HL-60 (cell line): ENCODE measurements around the gene SPATA2.

Source experiments
- DNase-seq, 2 experiments: peaks; one replicate each; pipeline ENCODE4 v3.0.0-alpha.2; 2010 to 2020; ENCODE audit warnings: low read depth in 1 of 2, low spot score in 1 of 2
- H3K27ac ChIP-seq: fragments of 250-450 bp; sonication (Bioruptor Pico); replicated peaks from 2 replicates; pipeline ENCODE4 v1.5.1; 2020; ENCODE audit warnings: mild to moderate bottlenecking, moderate library complexity
- H3K27me3 ChIP-seq: fragments of 250-450 bp; sonication (Bioruptor Pico); 2 replicates; pipeline ENCODE4 v1.5.1; 2021; ENCODE audit warnings: mild to moderate bottlenecking, moderate library complexity; ENCODE audit not compliant: insufficient read depth, poor library complexity, severe bottlenecking
- H3K4me3 ChIP-seq: replicated peaks from 2 replicates; pipeline ENCODE4 v1.5.1; 2011; ENCODE audit warnings: mild to moderate bottlenecking, control low read depth, low read length; ENCODE audit not compliant: insufficient read depth
- GABPA ChIP-seq: IDR thresholded peaks from 2 replicates; pipeline ENCODE4 v1.6.1; 2012; ENCODE audit warnings: low read depth
- POLR2AphosphoS5 ChIP-seq: IDR thresholded peaks from 2 replicates; pipeline ENCODE4 v1.6.1; 2012; ENCODE audit warnings: low read depth
- SPI1 ChIP-seq: IDR thresholded peaks from 2 replicates; pipeline ENCODE4 v1.6.1; 2012; ENCODE audit warnings: low read depth, mild to moderate bottlenecking, borderline replicate concordance
- TF ChIP-seq, protein P1 (sequence below): IDR thresholded peaks from 2 replicates; pipeline ENCODE4 v1.6.1; 2012; ENCODE audit warnings: low read depth; ENCODE audit not compliant: insufficient replicate concordance
- TF ChIP-seq, protein P2 (sequence below): IDR thresholded peaks from one replicate; pipeline ENCODE4 v1.5.1; 2011; ENCODE audit warnings: low read length, control low read depth, inconsistent platforms; ENCODE audit not compliant: insufficient read depth

The SPATA2 gene

DNA sequence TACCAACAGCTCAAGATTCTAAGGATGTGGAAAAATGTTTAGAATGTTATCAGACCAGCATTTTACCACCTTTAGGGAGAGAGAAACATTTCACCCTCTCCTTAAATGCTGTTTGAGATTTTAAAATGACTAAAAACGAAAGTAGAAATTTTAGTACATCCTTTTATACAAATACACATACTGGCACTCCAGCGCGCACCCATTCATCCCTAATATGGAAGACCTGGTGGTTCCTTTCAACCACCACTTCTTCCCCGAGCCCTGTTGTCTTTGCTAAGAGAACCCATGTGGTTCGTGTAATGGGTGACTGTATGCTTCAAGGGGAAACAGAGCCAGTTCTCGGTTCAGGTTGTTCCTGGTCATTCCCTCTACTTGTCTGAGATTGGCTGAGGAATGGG lies 21.3 kb downstream of the SPATA2 start:
- DNase-seq = no peak
- no peak for TF ChIP-seq SPI1
- TF ChIP-seq, protein P1, sequence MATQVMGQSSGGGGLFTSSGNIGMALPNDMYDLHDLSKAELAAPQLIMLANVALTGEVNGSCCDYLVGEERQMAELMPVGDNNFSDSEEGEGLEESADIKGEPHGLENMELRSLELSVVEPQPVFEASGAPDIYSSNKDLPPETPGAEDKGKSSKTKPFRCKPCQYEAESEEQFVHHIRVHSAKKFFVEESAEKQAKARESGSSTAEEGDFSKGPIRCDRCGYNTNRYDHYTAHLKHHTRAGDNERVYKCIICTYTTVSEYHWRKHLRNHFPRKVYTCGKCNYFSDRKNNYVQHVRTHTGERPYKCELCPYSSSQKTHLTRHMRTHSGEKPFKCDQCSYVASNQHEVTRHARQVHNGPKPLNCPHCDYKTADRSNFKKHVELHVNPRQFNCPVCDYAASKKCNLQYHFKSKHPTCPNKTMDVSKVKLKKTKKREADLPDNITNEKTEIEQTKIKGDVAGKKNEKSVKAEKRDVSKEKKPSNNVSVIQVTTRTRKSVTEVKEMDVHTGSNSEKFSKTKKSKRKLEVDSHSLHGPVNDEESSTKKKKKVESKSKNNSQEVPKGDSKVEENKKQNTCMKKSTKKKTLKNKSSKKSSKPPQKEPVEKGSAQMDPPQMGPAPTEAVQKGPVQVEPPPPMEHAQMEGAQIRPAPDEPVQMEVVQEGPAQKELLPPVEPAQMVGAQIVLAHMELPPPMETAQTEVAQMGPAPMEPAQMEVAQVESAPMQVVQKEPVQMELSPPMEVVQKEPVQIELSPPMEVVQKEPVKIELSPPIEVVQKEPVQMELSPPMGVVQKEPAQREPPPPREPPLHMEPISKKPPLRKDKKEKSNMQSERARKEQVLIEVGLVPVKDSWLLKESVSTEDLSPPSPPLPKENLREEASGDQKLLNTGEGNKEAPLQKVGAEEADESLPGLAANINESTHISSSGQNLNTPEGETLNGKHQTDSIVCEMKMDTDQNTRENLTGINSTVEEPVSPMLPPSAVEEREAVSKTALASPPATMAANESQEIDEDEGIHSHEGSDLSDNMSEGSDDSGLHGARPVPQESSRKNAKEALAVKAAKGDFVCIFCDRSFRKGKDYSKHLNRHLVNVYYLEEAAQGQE = no peak
- TF ChIP-seq, protein P2, sequence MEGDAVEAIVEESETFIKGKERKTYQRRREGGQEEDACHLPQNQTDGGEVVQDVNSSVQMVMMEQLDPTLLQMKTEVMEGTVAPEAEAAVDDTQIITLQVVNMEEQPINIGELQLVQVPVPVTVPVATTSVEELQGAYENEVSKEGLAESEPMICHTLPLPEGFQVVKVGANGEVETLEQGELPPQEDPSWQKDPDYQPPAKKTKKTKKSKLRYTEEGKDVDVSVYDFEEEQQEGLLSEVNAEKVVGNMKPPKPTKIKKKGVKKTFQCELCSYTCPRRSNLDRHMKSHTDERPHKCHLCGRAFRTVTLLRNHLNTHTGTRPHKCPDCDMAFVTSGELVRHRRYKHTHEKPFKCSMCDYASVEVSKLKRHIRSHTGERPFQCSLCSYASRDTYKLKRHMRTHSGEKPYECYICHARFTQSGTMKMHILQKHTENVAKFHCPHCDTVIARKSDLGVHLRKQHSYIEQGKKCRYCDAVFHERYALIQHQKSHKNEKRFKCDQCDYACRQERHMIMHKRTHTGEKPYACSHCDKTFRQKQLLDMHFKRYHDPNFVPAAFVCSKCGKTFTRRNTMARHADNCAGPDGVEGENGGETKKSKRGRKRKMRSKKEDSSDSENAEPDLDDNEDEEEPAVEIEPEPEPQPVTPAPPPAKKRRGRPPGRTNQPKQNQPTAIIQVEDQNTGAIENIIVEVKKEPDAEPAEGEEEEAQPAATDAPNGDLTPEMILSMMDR = no peak
- TF ChIP-seq GABPA = no peak
- no peak for TF ChIP-seq POLR2AphosphoS5
- no peak overlapping the region for H3K27ac ChIP-seq
- no peak overlapping the region for H3K4me3 ChIP-seq
- H3K27me3 ChIP-seq = no peaks in the 10 kb centered on the region

DNA sequence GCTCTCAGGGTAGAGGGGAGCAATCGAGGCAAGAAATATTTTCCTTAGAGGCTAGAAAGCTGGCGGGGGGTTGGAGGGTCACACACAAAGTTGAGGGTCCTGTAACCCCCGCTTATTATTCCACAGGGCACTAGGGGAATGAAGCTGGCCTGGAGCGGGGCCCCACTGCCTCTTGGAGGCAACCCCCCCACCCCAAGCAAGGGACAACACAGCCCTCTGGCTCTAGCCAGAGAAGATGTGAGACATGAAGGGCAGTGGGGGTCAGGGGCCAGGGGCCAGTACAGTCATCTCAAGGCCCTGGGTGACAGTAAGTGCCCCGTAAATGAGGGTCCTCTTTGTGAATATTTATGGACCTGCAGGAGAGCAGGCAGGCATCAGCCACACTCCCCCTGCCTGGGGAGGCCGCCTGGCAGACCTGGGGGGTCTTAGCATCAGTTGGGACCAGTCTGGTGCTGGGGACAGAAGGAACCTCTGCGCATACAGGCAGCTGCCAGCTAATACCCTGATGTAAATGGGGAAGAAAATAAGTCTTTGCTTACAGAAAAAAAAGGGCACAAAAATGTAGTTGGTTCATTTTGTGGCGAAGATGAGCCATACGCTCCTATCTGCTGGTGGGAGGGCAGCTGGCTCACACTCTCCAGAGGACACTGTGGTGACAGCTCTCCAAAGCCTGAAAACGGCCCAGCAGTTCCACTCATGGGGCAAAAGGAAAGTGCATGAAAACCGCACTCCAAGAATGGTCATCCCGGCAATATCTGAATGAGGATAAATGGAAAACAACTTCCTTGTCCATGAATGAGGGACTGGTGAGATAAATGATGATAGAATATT lies 21.9 kb downstream of the SPATA2 start:
- TF ChIP-seq, protein P1 = no peak
- TF ChIP-seq SPI1 = no peak
- no peak for TF ChIP-seq GABPA
- TF ChIP-seq POLR2AphosphoS5 = no peak
- TF ChIP-seq, protein P2 = no peak

DNA sequence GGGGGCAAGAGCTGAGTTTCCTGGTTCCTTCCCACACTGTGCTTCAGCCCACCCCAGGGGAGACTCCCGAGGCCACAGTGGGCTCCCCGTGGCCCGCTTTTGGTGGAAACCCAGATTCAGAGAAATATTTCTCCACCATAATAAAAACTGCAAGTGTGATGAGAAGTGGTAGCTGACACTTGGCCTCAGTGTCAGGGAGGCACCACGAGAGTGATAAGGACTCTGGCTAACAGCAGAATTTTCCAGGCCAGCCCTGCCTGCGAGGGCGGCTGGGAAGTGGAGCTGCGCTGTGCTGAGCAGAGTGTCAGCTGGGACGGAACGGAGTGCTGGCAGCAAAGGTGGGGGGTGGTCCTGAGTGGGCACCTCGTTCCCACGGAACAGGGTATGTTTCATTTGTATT lies 22.5 kb downstream of the SPATA2 start:
- H3K27ac ChIP-seq = no peak overlapping the region
- DNase-seq = no peak

More for the DNA sequence above, 21.9 kb downstream of the SPATA2 start:
- peak in 1 of 2 experiments; percentile 34 for DNase-seq
- Histone ChIP-seq H3K27me3 (no peaks in the 10 kb centered on the region), H3K27ac (no peak overlapping the region), H3K4me3 (no peak overlapping the region)

More for the DNA sequence above, 22.5 kb downstream of the SPATA2 start:
- no peak overlapping the region for H3K4me3 ChIP-seq
- no peak for TF ChIP-seq POLR2AphosphoS5
- no peak for TF ChIP-seq GABPA
- TF ChIP-seq, protein P1 = no peak
- TF ChIP-seq, protein P2 = no peak
- no peak for TF ChIP-seq SPI1
- H3K27me3 ChIP-seq = no peaks in the 10 kb centered on the region
